GM23338 (cell line): Measurements from ENCODE around the gene CAP1. TPM values are rescaled to one million over a fixed set of nuclear protein-coding genes. Genes with fewer than 3 reads are reported as not detected.

Experiments
- ATAC-seq: fragments of 200-7000 bp; cut with Tn5 transposase; 3 replicates; pipeline ENCODE4 v1.9.1; 2020
- DNase-seq: peaks from one replicate; pipeline ENCODE4 v3.0.0-alpha.2; 2015; ENCODE audit warnings: low spot score
- H2AFZ ChIP-seq: fragments of 200-600 bp; sonication (generic); 2 replicates; pipeline ENCODE4 v1.8.0; 2016; ENCODE audit warnings: antibody characterized with exemption, mild to moderate bottlenecking, moderate library complexity
- H3F3A ChIP-seq: fragments of 200-600 bp; sonication (generic); replicated peaks from 2 replicates; pipeline ENCODE4 v1.8.0; 2017; ENCODE audit warnings: antibody characterized with exemption, mixed run types, low read depth
- H3K27ac ChIP-seq: fragments of 200-600 bp; sonication (generic); 2 replicates; pipeline ENCODE4 v1.6.1; 2016; ENCODE audit warnings: low read depth
- H3K27me3 ChIP-seq: fragments of 200-600 bp; sonication (generic); 2 replicates; pipeline ENCODE4 v1.8.0; 2016; ENCODE audit warnings: mild to moderate bottlenecking, mixed run types, moderate library complexity; ENCODE audit not compliant: insufficient read depth
- H3K36me3 ChIP-seq: fragments of 200-600 bp; sonication (generic); 2 replicates; pipeline ENCODE4 v1.8.0; 2016; ENCODE audit warnings: mild to moderate bottlenecking; ENCODE audit not compliant: insufficient read depth
- H3K4me1 ChIP-seq: fragments of 200-600 bp; sonication (generic); 2 replicates; pipeline ENCODE4 v1.8.0; 2016; ENCODE audit warnings: mild to moderate bottlenecking, moderate library complexity; ENCODE audit not compliant: insufficient read depth
- H3K4me2 ChIP-seq: fragments of 200-600 bp; sonication (generic); 2 replicates; pipeline ENCODE4 v1.7.1; 2017; ENCODE audit warnings: mixed run types
- H3K4me3 ChIP-seq: fragments of 200-600 bp; sonication (generic); 2 replicates; pipeline ENCODE4 v1.6.1; 2016; ENCODE audit warnings: mixed run types
- H3K79me2 ChIP-seq: fragments of 200-600 bp; sonication (generic); replicated peaks from 2 replicates; pipeline ENCODE4 v1.8.0; 2017; ENCODE audit warnings: mild to moderate bottlenecking; ENCODE audit not compliant: insufficient read depth
- H3K9me2 ChIP-seq: fragments of 200-600 bp; sonication (generic); 2 replicates; pipeline ENCODE4 v1.8.0; 2017; ENCODE audit not compliant: insufficient read depth
- H4K20me1 ChIP-seq: fragments of 200-600 bp; sonication (generic); replicated peaks from 2 replicates; pipeline ENCODE4 v1.8.0; 2017; ENCODE audit warnings: mild to moderate bottlenecking; ENCODE audit not compliant: insufficient read depth
- H3K27ac Mint-ChIP-seq: 2 replicates; pipeline ENCODE4 v1.8.0; 2020; ENCODE audit warnings: inconsistent platforms, mild to moderate bottlenecking, moderate library complexity, mixed read lengths
- H3K27me3 Mint-ChIP-seq: 3 replicates; pipeline ENCODE4 v1.8.0; 2022; ENCODE audit warnings: low read depth, mild to moderate bottlenecking, moderate library complexity, mixed read lengths, inconsistent platforms; ENCODE audit not compliant: insufficient read depth, poor library complexity
- H3K36me3 Mint-ChIP-seq: 3 replicates; pipeline ENCODE4 v1.8.0; 2021; ENCODE audit warnings: low read depth, mild to moderate bottlenecking, inconsistent platforms, moderate library complexity, mixed read lengths
- H3K4me1 Mint-ChIP-seq: 3 replicates; pipeline ENCODE4 v1.8.0; 2020; ENCODE audit warnings: mild to moderate bottlenecking, inconsistent platforms, mixed read lengths
- H3K4me3 Mint-ChIP-seq: 3 replicates; pipeline ENCODE4 v1.8.0; 2021; ENCODE audit warnings: moderate library complexity, mild to moderate bottlenecking, inconsistent platforms, mixed read lengths
- H3K9me3 Mint-ChIP-seq: 3 replicates; pipeline ENCODE4 v1.8.0; 2020; ENCODE audit warnings: moderate library complexity, mild to moderate bottlenecking, inconsistent platforms, mixed read lengths
- CREB1 ChIP-seq: fragments of 250-450 bp; sonication (Bioruptor Pico); IDR thresholded peaks from 2 replicates; pipeline ENCODE4 v1.5.0; 2020; ENCODE audit warnings: low read depth, mild to moderate bottlenecking, moderate library complexity
- EZH2 ChIP-seq: fragments of 200-600 bp; sonication (generic); IDR thresholded peaks from one replicate; pipeline ENCODE4 v1.8.0; 2017; ENCODE audit warnings: antibody characterized with exemption, mild to moderate bottlenecking, low read depth; ENCODE audit not compliant: unreplicated experiment
- JUNB ChIP-seq: IDR thresholded peaks from one replicate; pipeline ENCODE4 v1.6.1; 2016; ENCODE audit warnings: antibody characterized with exemption; ENCODE audit not compliant: unreplicated experiment
- POLR2AphosphoS5 ChIP-seq: IDR thresholded peaks from 2 replicates; pipeline ENCODE4 v1.6.1; 2016; ENCODE audit warnings: antibody characterized with exemption, low read depth
- ZNF114 ChIP-seq: fragments of 250-450 bp; sonication (Bioruptor Pico); IDR thresholded peaks from 2 replicates; pipeline ENCODE4 v1.5.0; 2020; ENCODE audit warnings: mild to moderate bottlenecking, moderate library complexity
- polyA plus RNA-seq: library from polyadenylated mRNA; unstranded; fragments of >200 nt; fragmentation: Nextera tagmentation; extraction: Ambion mirVana; gene quantifications from 2 replicates; pipeline ENCODE4 v1.2.1, GENCODE V29; 2016
- total RNA-seq: library from RNA; depleted of rRNA; stranded (reverse); fragments of >200 nt; shearing (Covaris generic); gene quantifications from 2 replicates; pipeline ENCODE4 v1.2.3, GENCODE V29; 2014
- TF ChIP-seq, protein P1 (sequence below), 2 experiments: fragments of 200-600 bp in 1 of 2; sonication (generic) in 1 of 2; conservative IDR thresholded peaks; 2 replicates each; pipeline versions ENCODE4 v1.5.1 to v1.6.1; 2016 to 2017; ENCODE audit warnings: antibody characterized with exemption in 2 of 2, low read depth in 2 of 2, mild to moderate bottlenecking in 2 of 2, moderate library complexity in 1 of 2
- TF ChIP-seq, protein P2 (sequence below): IDR thresholded peaks from one replicate; pipeline ENCODE4 v1.6.1; 2018; ENCODE audit warnings: antibody characterized with exemption; ENCODE audit not compliant: unreplicated experiment

Gene CAP1
- total and polyA plus RNA-seq, 2 experiments from 2014 or later: 133 to 254 TPM

DNA sequence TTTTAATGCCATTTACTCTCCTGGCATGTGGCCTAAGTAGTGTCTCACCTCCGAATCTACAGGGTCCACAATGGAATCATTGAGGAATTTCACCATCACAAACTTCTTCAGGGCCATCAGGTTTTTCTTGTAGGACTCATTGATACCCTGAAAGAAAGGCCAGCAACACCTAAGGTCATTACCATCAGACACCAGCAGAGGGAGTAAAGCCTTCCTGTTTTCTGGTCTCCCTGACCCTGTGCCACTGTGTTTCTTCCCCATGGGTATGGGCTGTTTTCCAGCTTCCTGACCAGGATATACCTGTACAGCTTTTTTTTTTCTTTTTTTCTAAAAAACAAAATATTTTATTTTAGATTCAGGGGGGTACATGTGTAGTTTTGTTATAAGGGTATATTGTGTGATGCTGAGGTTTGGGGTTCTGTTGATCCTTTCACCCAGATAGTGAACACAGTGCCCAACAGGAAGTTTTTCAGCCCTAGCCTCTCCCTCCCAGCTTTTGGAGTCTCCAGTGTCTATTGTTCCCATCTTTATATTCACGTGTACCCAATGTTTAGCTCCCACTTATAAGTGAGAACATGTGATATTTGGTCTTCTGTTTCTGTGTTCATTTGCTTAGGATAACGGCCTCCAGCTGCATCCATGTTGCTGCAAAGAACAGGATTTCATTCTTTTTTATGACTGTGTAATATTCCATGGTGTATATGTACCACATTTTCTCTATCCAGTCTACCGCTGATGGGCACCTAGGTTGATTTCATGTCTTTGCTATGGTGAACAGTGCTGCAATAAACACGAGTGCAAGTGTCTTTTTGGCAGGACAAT, 38.2 kb downstream of the CAP1 start:
- no peaks in the 10 kb centered on the region for H3K79me2 ChIP-seq
- Mint-ChIP-seq H3K9me3 (no peaks in the 10 kb centered on the region), H3K27me3 (no peaks in the 10 kb centered on the region), H3K4me3 (no peak overlapping the region), H3K4me1 (no peaks in the 10 kb centered on the region), H3K36me3 (peaks cover 65% of the 10 kb centered on the region), H3K27ac (no peak overlapping the region)
- no peaks in the 10 kb centered on the region for H3K27me3 ChIP-seq
- H3K4me1 ChIP-seq: no peaks in the 10 kb centered on the region
- ATAC-seq (peak; percentile 94), DNase-seq (peak; percentile 88)
- H3F3A ChIP-seq: peaks cover 9% of the 10 kb centered on the region; the same call in 1 of the 2 replicates
- no peak overlapping the region for H3K27ac ChIP-seq
- H3K4me2 ChIP-seq: no peak overlapping the region
- TF ChIP-seq POLR2AphosphoS5 (no peak), EZH2 (no peak), ZNF114 (CRISPR knock-in tag) (no peak), CREB1 (no peak)
- TF ChIP-seq, protein P1, sequence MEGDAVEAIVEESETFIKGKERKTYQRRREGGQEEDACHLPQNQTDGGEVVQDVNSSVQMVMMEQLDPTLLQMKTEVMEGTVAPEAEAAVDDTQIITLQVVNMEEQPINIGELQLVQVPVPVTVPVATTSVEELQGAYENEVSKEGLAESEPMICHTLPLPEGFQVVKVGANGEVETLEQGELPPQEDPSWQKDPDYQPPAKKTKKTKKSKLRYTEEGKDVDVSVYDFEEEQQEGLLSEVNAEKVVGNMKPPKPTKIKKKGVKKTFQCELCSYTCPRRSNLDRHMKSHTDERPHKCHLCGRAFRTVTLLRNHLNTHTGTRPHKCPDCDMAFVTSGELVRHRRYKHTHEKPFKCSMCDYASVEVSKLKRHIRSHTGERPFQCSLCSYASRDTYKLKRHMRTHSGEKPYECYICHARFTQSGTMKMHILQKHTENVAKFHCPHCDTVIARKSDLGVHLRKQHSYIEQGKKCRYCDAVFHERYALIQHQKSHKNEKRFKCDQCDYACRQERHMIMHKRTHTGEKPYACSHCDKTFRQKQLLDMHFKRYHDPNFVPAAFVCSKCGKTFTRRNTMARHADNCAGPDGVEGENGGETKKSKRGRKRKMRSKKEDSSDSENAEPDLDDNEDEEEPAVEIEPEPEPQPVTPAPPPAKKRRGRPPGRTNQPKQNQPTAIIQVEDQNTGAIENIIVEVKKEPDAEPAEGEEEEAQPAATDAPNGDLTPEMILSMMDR (conservative IDR thresholded peaks at IDR 0.05; ENCODE audit: low read depth in 2 of 2): peak; percentile 78 to 82
- H4K20me1 ChIP-seq: peaks cover 2% of the 10 kb centered on the region; the same call in 1 of the 2 replicates
- no peaks in the 10 kb centered on the region for H3K9me2 ChIP-seq
- H2AFZ ChIP-seq: no peak overlapping the region
- no peak overlapping the region for H3K4me3 ChIP-seq
- peaks cover 40% of the 10 kb centered on the region for H3K36me3 ChIP-seq

DNA sequence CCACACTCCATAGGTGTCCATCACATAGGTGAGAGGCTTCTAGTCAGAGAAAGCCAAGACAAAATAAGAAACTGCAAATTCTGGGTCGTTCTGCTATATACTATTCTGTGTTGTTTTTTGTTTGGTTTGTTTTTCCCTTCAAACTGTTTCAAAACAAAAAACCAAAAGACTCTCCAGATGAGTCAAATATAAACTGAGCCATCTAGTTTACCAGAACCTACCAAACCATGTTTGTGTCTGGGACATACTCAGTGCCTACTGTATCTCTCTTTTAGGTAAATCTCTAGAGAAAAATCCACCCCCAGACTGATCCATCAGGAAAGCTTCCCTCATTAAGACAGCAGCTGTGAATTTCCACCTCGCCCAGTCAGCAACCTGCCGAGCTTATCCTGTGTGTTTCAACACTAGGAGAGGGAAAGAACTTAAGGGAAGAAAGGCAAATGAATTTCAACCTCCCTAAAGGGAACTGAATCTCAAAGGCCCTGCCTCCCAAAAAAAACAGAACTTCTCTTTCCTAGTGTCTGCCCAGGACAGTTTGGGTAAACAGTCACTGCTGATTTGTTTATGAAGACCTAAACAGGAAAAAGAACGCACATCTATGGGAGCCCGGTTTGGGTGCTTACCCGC, 39.4 kb downstream of the CAP1 start:
- Histone ChIP-seq H3K4me2 (no peak overlapping the region), H3K4me3 (no peak overlapping the region), H3F3A (peaks cover 9% of the 10 kb centered on the region; the same call in 1 of the 2 replicates), H3K4me1 (no peaks in the 10 kb centered on the region), H4K20me1 (peaks cover 6% of the 10 kb centered on the region; the same call in 1 of the 2 replicates), H3K9me2 (no peaks in the 10 kb centered on the region), H3K27ac (no peak overlapping the region), H2AFZ (no peak overlapping the region), H3K79me2 (no peaks in the 10 kb centered on the region), H3K27me3 (no peaks in the 10 kb centered on the region), H3K36me3 (peaks cover 47% of the 10 kb centered on the region)
- TF ChIP-seq CREB1 (no peak), EZH2 (no peak), POLR2AphosphoS5 (no peak)
- H3K27me3 Mint-ChIP-seq: no peaks in the 10 kb centered on the region
- H3K4me1 Mint-ChIP-seq: no peaks in the 10 kb centered on the region
- H3K27ac Mint-ChIP-seq: no peak overlapping the region
- ATAC-seq (no peak), DNase-seq (no peak)
- no peak overlapping the region for H3K4me3 Mint-ChIP-seq
- no peaks in the 10 kb centered on the region for H3K9me3 Mint-ChIP-seq
- peaks cover 69% of the 10 kb centered on the region for H3K36me3 Mint-ChIP-seq

DNA sequence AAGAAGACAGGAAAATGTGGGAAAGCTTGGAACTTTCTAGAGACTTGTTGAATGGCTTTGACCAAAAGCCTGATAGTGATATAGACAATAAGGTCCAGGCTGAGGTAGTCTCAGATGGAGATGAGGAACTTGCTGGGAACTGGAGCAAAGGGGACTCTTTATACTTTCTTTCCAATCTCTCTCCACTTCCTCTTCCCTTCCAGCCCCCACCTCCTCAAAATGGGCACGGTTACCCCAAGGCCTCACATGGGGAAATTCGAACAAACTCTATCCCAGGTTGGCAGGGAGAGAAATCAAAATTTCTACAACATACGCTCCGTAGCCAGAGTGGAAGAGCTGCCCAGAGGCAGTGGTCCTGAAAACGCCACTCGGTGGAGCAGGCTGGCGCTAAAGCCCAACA, 41.3 kb downstream of the CAP1 start:
- peaks cover 39% of the 10 kb centered on the region for H3K36me3 ChIP-seq
- TF ChIP-seq, protein P2, sequence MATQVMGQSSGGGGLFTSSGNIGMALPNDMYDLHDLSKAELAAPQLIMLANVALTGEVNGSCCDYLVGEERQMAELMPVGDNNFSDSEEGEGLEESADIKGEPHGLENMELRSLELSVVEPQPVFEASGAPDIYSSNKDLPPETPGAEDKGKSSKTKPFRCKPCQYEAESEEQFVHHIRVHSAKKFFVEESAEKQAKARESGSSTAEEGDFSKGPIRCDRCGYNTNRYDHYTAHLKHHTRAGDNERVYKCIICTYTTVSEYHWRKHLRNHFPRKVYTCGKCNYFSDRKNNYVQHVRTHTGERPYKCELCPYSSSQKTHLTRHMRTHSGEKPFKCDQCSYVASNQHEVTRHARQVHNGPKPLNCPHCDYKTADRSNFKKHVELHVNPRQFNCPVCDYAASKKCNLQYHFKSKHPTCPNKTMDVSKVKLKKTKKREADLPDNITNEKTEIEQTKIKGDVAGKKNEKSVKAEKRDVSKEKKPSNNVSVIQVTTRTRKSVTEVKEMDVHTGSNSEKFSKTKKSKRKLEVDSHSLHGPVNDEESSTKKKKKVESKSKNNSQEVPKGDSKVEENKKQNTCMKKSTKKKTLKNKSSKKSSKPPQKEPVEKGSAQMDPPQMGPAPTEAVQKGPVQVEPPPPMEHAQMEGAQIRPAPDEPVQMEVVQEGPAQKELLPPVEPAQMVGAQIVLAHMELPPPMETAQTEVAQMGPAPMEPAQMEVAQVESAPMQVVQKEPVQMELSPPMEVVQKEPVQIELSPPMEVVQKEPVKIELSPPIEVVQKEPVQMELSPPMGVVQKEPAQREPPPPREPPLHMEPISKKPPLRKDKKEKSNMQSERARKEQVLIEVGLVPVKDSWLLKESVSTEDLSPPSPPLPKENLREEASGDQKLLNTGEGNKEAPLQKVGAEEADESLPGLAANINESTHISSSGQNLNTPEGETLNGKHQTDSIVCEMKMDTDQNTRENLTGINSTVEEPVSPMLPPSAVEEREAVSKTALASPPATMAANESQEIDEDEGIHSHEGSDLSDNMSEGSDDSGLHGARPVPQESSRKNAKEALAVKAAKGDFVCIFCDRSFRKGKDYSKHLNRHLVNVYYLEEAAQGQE: no peak
- no peak for TF ChIP-seq JUNB

More for the DNA sequence above, 41.3 kb downstream of the CAP1 start:
- no peaks in the 10 kb centered on the region for H3K79me2 ChIP-seq
- DNase-seq (no peak), ATAC-seq (no peak)
- H3K27ac Mint-ChIP-seq: no peak overlapping the region; the same call in 1 of the 2 replicates
- H3K4me1 Mint-ChIP-seq: no peaks in the 10 kb centered on the region
- no peaks in the 10 kb centered on the region for H3K4me1 ChIP-seq
- H3K27me3 ChIP-seq: no peaks in the 10 kb centered on the region
- no peaks in the 10 kb centered on the region for H3K9me3 Mint-ChIP-seq
- H3K4me3 ChIP-seq: no peak overlapping the region
- H3K9me2 ChIP-seq: no peaks in the 10 kb centered on the region
- no peak overlapping the region for H2AFZ ChIP-seq
- H3F3A ChIP-seq: peaks cover 4% of the 10 kb centered on the region; the same call in 1 of the 2 replicates
- H3K4me3 Mint-ChIP-seq: no peak overlapping the region
- H4K20me1 ChIP-seq: peaks cover 6% of the 10 kb centered on the region; the same call in 1 of the 2 replicates
- no peak overlapping the region for H3K4me2 ChIP-seq
- H3K36me3 Mint-ChIP-seq: peaks cover 77% of the 10 kb centered on the region
- H3K27ac ChIP-seq: no peak overlapping the region
- H3K27me3 Mint-ChIP-seq: peaks cover 4% of the 10 kb centered on the region
